Adrenal gland (tissue), 5 donors: ENCODE measurements around the gene APBB2.

Experiments used
- POLR2A ChIP-seq, 2 donors: fragments of 450-650 bp; IDR thresholded peaks; one replicate each; pipeline ENCODE4 v1.6.1; 2017; ENCODE audit warnings: antibody characterized with exemption in 2 of 2, mild to moderate bottlenecking in 2 of 2, moderate library complexity in 1 of 2
- TF ChIP-seq, protein P1 (sequence below), 6 experiments: fragments of 450-650 bp in 4 of 6; fragments of 200-600 bp in 2 of 6; sonication (generic) in 1 of 6; IDR thresholded peaks; 1 replicate in 5 of 6; 2 replicates in 1 of 6; pipeline versions ENCODE4 v1.5.1 to v1.8.0; 2016 to 2021; ENCODE audit warnings: antibody characterized with exemption in 6 of 6, mild to moderate bottlenecking in 2 of 6, moderate library complexity in 1 of 6
- donor health status: DM: no; HTN: no; CAD: no.

DNA sequence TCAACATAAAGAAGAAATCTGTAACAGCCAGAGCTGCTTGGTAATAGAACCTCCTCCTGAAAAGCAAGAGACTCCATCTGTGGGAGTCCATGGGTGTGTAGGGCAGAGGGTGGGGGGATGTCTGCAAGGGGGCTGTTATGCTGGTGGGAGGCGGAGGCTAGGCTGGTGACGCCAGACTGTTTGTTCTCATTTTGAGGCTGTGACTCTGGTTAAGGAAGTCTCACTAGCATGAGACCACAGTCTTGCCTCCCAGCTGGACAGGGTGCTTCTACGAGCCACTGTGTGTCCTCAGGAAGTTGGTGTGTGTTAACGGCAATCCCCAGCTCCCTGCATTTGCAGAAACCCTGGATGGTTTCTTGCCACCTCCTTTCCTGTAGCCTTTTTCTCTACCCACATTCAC, 384.8 kb downstream of the APBB2 start:
- TF ChIP-seq, protein P1, sequence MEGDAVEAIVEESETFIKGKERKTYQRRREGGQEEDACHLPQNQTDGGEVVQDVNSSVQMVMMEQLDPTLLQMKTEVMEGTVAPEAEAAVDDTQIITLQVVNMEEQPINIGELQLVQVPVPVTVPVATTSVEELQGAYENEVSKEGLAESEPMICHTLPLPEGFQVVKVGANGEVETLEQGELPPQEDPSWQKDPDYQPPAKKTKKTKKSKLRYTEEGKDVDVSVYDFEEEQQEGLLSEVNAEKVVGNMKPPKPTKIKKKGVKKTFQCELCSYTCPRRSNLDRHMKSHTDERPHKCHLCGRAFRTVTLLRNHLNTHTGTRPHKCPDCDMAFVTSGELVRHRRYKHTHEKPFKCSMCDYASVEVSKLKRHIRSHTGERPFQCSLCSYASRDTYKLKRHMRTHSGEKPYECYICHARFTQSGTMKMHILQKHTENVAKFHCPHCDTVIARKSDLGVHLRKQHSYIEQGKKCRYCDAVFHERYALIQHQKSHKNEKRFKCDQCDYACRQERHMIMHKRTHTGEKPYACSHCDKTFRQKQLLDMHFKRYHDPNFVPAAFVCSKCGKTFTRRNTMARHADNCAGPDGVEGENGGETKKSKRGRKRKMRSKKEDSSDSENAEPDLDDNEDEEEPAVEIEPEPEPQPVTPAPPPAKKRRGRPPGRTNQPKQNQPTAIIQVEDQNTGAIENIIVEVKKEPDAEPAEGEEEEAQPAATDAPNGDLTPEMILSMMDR (IDR thresholded peaks at IDR 0.05): no peak
- no peak for TF ChIP-seq POLR2A (IDR thresholded peaks at IDR 0.05)
